NCI-H1092 treated with DMSO at 0.1 percent for 48 hours (cell line): Measurements from ENCODE around the gene NRP2.

ENCODE experiments used
- DNase-seq: peaks from one replicate; lab custom pipeline; 2025; lab: John Stamatoyannopoulos, UW

Gene NRP2

DNA sequence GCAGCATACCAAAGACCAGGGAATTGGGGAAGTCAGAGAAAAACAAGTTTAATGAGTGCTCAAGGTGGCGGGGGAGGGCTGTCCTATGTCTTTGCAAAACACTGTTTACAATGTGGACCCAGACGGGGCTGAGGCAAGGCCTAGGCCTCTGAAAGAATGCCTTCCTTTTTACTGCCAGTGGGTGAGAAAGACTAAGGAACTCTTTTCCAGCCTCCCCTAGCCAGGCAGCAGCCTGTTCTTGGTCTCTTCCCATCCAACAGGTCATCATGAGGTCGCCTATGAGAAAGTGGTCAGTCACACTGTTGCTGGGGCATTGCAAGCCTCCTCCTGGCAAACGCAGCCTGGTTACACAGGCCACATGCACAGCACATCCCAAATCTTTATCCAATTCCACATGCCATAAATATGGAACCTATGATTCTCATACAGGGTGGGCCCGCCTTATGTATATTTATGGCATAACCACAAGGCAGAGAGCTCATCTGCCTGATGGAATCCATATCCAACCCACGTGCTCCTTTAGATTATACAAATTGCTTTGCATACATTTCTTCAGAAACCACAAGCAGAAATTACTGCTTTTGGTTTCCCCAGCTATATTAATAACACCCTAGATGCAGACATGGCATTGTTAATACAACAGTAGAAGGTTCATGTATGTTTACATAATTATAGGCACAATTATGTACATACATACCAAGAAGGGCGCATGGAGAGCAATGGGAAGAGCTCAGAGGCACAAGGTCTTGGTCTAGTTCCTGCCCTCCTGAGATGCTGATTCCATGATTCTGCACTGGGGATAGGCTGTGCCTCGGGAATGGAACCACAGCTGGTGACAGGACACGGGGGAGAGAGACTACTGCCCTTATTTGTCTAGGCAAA is 48.6 kb downstream of the NRP2 start:
- DNase-seq = no peak

DNA sequence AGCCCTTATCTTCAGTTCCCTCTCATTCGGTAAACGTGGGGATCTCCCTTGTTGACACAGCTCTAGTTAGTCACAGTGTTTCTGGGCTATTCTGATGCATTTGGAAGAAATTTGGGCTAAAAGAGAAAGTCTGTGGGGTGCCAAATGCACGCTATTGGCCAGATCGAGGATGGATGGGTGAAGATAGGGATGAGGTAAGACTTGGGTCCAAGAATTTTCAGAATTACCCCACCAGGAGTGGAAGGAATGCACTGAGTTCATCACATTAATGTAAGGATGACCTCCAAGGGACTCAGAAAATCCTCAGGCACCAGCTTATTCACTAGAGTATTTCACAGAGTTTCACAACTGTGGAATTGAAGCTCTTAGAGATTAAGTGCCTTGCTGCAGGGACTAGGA is 49.3 kb downstream of the NRP2 start:
- no peak for DNase-seq

DNA sequence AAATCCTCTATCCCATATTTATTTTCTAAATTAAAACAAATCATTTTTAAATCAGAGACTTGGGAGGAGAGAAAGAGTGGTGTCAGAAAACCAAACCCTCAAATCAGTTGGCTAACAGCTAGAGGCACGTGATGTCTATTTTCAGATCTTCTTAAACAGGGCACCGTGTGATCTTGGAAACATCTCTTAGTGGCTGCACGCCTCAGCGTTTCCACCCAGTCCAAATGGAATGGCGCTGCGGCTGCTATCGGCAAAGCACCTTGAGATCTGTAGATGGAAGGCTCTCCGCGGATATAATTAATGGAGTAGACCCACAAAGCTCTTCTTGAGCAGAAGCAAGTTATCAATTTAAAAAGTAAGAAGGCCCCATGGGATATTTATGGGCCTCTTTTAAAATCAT is 50.0 kb downstream of the NRP2 start:
- DNase-seq = no peak

DNA sequence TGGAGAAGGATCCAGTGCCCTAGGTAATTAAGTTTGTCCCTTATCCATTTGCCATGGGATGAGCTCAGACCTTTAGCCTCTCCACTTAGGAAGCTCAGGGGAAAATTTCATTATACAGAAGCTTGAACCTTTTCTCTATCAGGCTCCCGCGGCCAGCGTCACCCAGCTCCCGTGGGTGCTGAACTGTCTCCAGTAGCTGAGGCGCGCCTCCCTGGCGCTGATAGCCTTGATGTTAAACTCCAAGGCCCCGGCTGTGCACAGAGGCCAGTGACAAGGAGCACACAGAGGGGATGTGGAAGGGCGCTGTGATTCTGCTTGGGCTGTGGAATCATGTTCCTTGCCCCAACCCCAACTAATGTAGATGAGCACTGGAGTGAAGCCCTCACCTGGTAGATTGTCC is 50.8 kb downstream of the NRP2 start:
- DNase-seq = no peak

DNA sequence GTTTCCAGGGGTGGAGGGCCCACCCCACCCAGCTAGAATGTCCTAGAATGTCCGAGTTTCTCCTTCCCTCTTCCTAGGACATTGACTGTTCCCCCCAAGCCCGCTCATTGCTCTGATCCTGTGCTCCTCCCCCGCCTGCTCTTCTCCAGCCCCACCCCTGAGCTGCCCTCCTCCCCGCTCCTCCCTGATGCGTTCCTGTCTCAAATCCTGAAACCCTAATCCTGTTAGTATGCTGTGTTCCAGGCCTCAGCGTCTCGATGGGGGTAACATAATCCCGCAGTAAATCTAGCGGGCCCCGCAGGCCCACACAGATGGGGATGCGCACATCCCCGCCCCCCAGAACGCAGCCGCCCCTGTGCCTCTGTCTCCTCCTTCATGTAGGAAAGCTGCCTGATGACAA is 51.3 kb downstream of the NRP2 start:
- DNase-seq = no peak

DNA sequence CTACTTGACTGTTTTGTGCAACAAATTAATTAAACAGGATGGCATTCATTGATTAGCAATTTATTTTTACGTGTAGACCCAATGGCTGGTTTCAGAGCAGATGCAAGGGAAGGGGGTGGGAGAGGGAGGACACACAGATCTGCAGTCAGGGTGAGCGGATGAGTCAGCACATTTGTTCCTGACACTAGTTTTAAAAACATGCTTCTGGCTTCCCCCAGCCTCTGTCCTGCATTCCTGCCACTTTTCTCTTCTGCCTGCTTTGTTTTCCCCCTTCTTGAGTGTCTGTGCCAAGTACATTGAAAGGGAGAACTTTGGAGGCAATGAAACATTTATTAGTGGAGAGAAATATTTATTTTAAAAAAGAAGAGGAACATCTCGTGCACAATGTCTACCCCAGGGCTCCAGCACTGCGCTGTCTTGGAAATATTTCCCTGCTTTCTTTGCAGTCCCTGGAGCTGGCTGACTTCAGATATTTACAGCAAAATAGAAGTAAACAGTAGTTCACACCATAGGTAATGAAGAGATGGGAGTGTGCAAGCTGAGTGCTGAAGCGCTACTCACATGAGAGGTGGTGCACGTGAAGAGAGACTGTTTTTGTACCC is 52.2 kb downstream of the NRP2 start:
- no peak for DNase-seq

DNA sequence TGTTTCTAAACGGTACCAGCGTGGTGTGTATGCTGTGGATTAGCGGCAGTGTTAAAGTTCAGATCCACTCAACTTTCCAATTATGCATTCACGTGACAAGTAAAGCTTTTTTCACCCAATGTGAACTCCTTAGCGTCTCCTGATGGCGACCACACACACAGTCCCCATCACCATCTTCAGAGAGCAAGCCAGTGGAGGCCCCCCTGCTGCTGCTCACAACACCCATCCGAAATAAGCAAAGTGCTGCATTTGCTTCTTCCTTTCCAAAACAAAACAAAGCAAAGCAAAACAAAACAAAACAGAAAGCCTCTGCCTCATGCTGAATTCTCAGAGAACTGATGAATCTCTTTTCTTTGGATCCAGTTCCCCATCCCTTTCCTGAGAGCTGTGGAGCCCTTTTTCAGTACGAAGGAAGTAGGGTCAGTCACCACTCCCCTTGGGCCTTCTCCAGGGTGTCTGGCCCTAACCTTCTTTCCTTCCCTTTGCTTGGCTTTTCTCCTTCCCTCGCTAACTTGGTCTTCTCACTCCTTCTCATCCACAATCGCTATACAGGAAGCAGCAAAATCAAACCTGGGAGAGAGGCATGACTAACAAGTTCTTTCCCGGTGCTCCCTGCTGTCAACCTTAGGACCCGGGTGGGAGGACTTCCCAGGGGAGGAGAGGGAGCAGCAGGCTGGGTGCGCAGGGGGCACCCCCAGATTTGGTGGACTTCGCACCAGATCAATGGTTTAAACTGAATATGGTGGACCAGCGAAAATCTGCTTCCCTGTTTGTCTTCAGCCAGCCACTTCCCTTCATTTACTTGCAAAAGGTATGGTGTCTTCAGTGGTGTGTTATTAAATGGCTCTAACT is 56.0 kb downstream of the NRP2 start:
- DNase-seq = no peak

DNA sequence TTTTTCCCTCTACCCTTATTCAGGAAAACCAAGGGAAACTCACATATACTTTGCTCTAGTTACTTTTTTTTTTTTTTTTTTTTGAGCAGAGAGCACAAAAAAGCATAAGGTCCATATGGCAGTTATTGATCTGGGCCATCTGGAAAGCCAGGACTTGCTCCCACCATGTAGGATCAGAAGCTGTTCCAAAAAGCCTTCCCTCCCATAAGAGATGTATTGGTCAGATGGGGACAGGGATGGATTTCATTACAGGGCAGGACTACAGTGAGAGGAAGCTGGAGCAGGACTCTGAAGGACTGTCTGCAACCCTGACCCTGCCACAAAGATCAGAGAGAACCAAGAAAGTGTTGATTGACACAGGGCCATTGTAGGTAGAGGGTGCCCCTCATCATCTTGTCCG is 57.3 kb downstream of the NRP2 start:
- DNase-seq = no peak

DNA sequence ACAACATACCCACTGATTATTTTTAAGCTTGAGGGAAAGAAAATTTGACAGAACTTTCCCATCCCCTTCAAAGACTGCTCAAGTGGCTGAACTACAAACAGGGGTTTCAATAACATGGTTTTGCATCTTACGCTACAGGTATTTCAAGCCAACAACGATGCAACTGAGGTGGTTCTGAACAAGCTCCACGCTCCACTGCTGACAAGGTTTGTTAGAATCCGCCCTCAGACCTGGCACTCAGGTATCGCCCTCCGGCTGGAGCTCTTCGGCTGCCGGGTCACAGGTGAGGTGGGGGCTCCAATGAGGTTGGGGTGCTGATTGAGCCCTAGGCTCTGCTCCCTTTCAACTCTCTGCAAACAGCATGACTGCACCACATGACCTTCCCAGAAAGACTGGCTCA is 58.1 kb downstream of the NRP2 start:
- no peak for DNase-seq

DNA sequence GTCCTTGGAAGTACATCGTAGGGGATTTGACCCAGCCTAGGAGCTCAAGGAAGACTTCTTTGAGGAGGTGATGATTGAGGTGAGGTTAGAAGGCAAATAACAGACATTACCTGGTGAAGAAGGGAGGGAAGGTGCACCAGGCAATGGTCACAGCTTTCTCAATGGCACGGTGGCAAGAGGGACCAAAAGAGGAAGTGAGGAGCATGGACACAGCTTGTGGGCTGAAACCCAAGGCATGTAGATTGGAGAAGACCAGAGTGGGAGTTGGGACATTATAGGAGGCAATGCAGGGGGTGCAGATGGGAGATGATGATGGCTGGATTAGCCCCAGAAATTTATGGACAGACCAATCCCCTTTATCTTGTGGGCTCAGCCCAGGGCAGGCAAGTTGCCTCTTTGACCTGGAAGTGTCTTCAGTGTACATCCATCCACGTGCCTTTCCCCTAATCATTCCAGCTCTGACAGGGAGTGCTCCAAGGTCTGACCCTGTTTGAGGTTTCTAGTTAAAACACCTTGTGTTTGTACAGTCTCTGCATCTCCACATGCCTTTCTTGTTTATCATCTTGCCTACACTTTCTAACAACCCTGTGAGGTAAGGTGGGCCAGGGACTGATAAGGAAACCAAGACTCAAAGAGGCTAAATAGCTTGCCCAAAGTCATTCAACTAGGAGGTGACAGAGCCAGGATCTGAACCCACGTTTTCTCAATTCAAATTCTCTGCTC is 59.1 kb downstream of the NRP2 start:
- no peak for DNase-seq

DNA sequence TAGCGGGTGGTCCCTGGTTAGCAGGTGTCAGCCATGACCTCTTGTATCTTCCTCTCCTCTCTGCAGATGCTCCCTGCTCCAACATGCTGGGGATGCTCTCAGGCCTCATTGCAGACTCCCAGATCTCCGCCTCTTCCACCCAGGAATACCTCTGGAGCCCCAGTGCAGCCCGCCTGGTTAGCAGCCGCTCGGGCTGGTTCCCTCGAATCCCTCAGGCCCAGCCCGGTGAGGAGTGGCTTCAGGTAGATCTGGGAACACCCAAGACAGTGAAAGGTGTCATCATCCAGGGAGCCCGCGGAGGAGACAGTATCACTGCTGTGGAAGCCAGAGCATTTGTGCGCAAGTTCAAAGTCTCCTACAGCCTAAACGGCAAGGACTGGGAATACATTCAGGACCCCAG is 60.8 kb downstream of the NRP2 start:
- no peak for DNase-seq

DNA sequence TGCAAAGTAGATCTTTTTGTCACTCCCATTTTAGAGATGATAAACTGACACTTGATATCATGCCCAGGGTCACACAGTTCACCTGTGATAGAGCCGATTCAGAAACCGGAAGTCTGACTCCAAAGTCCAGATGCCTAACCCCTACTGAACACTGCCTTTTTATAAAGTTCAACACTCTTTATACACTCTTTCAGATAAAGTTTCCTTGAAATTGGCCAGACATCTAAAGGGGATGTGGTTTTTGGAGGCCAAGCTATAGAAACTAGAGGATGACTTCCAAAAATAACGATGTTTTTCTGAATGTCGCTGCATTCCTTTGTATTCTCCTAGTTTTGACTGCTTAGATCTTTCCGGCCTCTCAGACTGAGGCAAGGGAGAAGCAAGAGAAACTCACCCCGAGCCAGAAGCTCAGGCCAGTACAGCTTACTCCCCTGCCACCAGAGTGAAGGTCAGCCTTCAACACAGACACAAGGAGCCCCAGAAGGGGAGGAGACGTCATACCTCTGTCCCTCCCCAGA is 61.8 kb downstream of the NRP2 start:
- DNase-seq = no peak

DNA sequence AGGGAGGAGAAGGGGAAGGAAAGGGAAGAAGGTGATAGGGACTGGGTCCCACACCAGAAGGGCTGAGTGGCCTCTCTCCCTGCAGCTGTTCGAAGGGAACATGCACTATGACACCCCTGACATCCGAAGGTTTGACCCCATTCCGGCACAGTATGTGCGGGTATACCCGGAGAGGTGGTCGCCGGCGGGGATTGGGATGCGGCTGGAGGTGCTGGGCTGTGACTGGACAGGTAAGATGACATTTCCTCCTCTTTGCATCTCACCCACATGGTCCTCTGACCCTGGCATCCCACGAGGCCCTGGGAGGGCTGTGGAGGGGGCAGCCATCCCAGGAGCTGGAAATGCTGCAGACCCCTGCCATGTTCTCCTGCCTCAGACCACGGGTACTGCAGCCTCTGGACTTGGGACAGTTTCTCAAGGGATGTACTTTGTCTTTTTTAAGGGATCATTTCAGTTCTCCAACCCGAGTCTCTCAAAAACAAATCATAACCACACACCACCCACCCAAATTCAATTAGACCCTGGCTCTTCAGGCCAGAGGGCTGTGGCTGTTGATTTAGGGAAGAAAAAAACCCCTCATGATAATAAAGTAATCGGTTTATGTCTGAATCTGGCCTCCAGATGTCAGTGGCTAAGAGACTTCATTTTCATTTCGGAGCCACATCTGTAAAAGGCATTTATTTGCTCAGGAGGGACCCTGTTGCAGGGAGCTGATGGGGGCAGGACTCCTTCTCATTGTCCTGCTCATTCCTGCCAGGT is 63.5 kb downstream of the NRP2 start:
- DNase-seq = no peak

DNA sequence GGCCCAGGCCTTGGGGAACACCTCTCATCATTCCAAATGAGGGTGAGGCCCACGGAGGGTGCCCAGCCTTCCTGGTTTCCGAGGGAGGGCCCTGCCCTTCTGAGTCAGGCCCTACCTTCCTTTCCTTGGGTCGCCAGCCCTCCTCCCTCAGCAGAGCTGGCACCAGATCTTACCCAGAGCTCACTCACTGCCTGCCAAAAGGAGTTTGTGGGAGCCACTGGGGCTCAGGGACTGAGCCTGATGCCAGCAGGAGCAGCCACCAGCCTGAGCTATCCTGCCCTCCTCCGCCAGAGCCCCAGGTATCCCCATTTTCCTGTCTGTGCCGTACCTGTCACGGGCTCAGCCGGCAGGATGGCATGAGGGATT is 64.1 kb downstream of the NRP2 start:
- no peak for DNase-seq

DNA sequence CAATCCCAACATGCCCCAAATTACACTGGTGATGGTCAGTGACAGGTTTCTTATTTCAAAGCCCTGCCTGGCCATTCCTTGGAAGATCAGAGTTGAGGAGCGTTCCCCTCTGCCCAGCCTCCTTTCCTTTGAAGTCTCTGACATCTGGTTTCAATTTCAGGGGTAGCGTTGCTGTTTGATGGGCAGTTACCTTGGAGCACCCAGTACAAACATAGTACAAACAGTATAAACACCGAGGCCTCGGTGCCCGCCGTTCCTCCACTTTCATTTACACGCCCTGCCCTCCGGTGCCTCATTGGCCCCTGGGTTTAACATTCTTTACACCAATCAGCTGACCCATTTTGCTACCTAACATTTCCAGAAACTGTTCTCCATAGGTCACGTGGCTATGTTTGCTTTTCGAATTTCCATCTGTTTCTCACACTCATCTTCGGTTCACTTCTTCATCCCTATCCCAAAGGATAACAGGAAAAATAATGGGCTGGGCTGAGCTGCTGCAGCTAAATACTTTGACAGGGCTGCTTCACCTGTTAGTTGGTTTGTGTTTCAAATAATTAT is 65.6 kb downstream of the NRP2 start:
- DNase-seq = no peak

DNA sequence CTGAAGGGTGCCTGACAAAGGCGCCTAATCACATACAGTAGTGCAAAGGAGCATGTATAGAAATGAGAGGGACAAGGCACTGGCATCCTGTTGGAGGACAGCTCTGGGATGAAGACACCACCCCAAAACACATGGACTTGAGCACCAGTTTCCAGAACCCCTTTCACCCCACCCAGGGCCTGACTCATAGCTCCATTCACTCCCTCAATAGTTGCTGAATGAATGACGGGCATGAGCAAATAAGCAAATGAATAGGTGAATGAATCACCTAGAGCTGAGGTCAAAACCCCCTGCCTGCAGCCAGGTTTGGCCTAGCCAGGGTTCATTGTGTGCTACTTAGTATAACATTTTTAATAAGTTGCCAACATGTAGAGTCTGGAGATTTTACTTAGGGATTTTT is 66.3 kb downstream of the NRP2 start:
- no peak for DNase-seq

DNA sequence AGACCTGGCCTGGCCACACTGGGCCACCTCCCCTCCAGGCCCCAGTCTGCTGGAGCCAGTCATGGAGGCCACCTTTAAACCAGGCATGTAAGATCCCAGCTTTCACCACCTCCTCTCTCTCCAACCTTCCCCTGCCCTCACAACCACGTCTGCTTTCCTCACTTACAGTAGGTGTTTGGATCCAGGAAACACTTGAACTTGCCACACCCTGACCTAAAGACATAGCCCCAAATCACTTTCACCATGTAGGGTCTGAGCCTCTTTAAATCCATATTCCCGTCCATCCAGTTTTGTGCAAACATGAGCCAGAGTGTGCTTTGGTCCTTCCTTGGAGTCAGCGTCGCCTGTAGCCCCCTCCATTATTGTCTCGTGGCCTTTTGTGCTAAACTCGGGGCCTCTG is 66.8 kb downstream of the NRP2 start:
- DNase-seq = no peak

DNA sequence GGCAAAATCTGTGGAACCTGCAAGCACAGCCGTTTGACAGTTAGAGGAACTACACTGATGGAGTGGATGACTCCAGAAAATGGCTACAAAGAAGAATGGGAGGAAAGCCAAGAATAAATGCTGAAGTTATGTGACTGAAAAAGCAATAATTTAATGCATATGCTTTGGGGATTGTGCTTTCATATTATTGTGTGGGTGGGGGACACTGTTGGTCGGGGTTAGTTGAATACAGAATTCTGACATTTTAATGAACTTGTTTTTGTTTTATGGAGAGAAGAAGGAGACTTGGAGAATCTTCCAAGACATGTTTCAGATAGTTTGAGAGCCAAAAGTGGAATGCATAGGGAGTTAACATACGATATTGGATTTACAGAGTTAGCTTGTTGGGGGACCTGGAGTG is 68.5 kb downstream of the NRP2 start:
- DNase-seq = no peak

DNA sequence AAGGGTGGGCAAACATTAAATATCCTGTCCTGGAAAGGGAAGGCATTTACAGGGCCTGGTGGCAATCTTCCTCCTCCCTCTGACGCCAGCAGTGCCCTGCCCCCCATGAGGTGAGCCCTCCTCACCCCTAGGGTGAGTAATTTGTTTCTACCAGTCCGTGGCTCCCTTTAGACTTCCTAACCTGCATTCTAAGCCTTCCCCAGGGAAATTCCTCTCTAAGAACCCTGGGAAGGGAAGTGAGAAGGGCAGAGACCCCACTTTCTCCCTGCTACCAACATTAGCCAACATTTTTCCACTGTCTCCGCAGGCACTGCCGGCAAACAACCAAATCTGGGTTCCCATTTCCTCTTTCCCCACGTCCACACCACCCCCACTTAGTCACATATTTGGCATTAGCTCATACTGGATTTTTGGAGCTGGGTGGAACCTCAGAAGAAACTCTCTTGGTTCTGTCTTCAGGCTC is 69.3 kb downstream of the NRP2 start:
- no peak for DNase-seq

DNA sequence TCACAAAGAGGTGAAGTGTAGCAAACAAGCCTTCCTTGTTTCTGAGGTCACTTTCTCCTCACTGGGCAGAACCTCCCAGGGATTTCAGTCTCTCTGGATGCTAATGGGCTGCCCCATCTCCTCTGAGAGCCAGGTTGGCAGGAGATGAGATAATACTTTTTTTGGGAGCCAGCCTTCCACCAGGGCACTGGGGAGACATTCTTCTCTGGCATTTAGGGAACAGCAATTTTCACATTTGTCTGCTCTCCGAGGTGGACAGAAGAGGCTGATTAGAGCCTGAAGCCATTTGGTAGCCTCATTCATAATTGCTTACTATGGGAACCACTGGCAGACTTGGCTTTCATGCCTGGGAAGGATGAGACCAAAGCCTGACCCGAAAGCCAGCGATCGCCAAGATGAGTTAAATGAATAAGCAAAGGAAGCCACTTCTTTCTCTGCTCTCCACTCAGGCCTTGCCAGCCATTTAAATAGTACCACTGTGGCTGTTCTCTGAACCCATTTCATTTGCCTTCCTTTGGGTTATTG is 70.1 kb downstream of the NRP2 start:
- no peak for DNase-seq

DNA sequence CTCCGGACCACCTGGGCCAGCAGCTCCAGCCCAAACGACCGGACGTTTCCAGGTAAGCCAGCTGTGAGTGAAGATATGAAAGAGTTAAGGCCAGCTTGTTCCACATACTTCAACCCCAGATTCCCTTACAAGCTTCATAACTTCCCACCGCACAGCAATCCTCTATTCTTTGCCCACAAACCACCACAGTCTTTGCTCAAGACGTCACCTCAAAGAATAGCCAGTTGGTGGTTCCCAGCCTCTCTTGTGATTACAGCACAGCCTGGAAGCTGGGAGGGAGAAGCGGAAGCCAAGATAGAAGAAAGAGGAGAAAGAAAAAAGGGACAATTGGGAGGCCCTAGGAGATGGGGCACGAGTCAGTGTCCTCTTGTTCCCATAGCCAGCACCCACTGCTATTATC is 70.6 kb downstream of the NRP2 start:
- DNase-seq = no peak
